Effector CD4-positive, alpha-beta T cell (primary cell): ENCODE measurements around the gene MSI2.

Experiments
- DNase-seq: peaks from one replicate; pipeline ENCODE4 v3.0.0-alpha.2; 2020

Gene MSI2

DNA sequence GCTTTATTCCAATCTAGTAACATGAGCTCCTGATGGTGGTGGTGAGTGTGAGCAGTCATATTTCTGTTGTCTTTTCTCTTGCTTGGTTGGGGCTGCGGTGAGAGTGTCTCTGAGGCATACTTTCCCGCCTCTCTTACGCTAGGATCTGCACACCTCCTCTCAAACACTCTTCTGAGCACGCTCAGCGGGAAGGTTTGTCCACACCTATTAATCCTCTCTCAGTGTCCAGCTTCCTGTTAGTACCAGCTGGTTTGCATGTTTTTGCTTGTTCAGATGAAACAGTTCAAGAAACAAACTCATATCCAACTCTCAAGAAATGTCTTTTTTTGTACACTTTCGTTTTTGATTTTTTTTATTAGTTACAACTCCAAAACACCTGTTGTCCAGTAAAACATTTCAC lies 399.2 kb downstream of the MSI2 start:
- DNase-seq: no peak

DNA sequence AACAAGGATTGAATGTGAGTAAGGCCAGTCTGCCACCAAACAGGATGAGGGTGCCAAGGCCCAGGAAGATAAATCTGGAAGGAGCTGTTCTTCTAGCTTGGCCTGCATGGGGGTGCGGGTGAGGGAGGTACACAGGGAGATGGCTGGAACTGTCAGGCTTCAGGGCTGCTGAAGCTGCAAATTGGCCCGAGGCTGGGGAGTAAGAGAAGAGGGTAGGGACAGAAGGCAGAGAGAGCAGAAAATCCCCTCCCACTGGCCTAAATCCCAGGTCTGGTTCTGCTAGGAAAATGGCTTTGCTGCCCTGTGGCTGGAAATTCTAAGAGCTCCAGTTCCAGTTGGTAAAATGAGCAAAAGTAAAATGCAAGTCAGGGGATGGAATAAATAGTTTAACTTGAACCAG lies 400.9 kb downstream of the MSI2 start:
- DNase-seq: no peak

DNA sequence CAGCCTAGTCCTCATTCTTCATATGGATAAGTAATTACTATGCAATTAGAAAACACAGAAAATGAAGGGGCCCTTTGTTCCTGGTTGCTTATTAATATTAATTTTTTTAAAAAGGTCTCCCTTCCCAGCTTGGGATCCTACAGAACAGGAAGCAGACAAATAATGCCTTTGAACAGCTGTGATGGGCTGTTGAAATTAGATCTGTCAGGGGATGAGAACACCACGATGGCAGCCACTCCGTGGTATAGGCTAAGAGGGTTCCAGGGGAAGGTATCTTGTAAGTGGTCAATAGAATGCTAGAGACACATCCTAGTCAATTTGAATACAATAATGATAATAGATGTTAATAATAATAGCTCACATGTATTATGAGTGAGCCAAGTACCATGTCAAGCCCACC lies 405.7 kb downstream of the MSI2 start:
- no peak for DNase-seq

DNA sequence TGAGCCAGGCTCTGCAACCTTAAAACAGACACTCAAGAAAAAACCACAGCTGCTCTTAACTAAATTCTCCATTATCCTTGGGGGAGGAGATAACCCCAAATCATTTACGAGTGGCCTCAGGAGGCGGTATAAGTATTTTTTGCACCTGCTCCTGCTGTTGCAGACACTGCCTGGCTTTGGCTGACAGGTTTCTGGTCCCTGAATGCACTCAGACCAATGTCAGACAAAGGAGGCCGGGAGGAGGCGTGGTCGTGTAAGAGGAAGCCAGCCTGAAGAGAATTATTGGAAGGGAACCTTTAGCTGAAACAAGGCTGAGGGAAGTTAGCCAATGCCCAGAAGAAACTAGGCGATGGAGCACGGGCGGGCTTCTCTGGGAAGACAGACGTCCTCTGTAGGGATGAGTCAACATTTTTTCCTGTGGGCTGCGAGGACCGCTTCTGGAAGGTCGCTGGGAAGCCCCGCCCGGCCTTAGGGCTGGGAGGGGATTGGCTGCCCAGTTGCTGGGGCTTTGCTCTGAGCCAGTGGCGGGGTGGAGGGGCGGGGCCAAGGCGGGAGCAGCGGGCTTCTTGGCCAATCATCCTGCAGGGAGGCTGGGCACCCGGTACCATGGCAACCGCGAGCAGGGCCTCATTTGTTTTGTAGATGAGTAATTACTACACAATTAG lies 406.5 kb downstream of the MSI2 start:
- DNase-seq: peak; percentile 17

DNA sequence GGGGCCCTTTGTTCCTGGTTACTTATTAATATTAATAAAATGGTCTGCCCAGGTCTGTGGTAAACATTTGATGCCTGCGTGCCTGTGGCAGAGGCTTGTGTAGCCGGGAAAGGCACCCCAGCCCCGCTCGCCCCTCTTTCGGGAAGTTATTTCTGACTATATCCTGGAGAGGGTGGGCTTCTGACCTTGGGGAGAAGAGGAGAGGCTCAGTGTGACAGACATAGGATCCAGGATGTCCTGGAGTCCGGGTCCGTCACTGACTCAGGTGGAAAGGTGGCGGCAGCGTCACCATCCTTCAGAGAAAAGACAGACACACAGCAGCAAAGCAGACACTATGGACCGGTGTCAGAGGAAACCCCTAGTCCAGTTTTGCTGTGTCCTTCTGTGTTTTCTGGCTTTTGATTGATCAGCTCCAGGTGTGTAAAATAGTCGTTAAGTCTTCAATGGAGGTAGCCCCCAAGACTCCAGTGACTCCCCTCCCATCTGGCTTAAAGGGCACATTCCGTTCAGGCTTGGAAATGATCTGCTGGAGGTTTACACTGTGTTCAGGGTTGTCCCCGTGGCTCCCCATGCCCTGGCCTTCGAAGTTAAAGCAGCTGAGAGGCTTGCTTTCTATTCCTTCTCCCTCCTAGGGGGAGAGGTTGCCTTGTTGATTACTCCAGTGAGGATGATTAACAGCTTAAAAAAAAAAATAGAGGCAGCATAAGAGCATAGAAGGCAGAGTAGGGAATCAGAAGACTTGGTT lies 407.2 kb downstream of the MSI2 start:
- DNase-seq: no peak

DNA sequence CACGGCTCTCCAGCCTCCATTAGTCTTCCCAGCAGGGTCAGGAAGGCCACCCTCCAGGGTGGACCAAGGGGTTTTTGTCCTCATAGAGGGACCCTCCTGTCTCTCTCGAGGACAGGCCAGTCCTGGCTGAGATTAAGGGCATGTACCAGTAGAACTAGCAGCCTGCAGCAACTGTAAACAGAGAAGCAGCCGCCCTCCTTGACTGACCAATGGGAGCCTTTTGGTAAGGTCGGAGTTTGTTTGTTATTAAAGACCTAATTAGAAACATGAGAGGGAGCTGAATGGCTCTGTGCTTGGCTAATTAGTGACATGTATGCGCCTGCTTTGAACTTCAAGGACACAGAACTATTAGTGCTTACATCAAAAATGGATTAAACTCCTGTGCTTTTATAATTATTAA lies 408.8 kb downstream of the MSI2 start:
- no peak for DNase-seq

DNA sequence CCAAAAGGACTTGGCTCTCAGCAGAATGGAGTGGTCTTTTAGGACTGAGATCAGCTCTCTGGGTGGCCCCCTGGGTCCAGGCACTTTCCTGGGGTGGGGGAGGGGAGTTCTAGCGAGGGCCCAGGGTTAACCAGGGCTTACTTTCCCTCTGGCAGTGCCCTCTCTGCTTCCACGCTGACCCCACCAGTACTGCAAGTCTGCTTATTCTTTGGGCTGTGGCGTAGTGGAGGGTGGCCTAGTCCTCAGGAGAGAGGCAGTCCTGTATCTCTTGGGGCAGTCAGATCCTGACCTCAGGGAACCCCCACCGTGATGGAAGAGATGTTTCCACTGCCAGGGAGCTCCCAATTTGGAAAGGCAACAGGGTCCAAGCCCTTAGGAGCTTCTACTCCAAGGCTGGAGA lies 409.4 kb downstream of the MSI2 start:
- no peak for DNase-seq

DNA sequence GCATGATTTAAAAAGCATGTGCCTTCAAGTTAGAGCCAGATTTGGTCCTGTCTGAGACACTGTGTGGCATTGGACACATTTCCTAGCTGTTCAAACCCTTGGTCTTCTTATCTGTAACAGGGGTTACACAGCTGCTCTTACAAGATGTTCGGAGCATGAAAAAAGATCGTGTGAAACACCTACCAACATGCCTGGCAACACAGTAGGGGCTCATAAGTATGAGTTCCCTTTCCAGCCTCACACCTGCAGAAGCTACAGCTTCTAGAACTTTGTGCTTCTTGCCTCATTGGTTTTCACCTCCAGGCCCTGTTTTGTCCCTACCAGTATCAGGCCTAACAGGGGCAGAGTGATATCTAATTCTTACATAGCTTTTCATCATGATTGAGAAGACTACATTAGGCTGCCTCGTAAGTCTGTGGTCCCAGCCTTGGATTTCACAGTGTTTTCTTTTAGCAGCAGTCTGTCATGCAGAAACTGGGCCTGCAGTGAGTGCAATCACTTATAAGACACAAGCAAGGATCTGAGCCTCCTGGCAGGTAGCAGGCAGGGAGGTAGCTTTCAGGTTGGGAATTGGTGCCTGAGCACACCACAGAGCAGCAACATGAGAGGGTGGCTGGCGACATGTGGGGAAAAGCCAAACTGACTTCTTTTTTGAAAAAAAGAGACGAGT lies 410.0 kb downstream of the MSI2 start:
- no peak for DNase-seq

DNA sequence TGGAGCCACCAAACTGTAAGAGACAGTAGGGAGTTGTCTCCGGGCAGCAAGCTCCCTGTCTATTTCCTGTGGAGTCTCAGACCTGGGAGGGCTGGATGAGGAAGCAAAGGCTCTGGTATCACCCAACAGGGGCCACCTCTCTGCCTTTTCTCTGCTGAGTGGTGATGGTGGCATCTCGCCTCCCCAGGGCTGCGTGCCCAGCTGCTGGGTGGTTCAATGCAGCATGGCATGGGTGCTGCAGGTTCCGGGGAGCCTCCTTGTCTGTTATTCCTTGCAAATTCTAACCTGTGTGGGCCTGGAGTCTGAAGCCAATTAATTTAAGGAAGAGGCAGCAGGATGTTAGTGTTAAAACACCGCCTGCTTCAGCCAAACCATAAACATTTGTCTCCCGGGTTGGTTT lies 410.6 kb downstream of the MSI2 start:
- DNase-seq: no peak

DNA sequence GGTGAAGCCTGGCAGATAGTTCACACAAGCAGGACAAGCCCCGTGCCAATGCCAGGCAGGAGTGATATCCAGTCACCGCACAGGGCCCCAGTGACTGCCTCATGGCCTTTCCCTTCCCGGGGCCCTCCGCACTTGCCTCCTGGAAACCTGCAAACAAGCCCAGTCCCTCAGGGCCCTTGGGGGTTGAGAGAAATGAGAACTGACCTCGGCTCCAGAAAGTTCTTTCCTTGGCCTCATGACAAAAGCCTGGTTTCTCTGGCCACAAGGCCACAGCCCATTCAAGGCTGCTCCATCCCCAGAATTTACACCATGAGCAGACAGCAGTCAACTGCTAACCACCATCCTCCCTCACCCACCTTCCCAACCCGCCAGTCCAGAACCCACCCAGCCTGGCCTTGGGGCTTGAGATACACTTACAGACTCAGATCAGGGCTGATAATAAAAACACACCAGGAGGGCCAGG lies 411.2 kb downstream of the MSI2 start:
- DNase-seq: no peak

DNA sequence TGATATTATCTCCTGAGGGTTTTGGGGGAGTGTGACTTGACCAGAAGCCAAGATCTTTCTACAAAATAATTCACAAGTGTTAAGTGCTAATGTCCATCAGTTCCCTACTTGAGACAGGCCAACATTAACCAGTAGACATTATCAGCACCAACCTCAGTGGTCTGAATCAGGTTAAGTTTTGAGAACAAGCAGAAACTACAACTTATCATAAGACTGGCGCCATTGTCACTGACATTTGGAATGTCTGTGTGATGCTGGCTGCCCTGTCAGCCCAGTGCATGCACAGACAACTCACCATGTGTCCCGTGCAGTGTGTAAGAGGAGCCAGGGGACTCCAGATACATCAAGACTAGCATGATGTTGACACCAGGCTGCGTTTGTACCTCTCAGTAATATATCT lies 412.0 kb downstream of the MSI2 start:
- no peak for DNase-seq

DNA sequence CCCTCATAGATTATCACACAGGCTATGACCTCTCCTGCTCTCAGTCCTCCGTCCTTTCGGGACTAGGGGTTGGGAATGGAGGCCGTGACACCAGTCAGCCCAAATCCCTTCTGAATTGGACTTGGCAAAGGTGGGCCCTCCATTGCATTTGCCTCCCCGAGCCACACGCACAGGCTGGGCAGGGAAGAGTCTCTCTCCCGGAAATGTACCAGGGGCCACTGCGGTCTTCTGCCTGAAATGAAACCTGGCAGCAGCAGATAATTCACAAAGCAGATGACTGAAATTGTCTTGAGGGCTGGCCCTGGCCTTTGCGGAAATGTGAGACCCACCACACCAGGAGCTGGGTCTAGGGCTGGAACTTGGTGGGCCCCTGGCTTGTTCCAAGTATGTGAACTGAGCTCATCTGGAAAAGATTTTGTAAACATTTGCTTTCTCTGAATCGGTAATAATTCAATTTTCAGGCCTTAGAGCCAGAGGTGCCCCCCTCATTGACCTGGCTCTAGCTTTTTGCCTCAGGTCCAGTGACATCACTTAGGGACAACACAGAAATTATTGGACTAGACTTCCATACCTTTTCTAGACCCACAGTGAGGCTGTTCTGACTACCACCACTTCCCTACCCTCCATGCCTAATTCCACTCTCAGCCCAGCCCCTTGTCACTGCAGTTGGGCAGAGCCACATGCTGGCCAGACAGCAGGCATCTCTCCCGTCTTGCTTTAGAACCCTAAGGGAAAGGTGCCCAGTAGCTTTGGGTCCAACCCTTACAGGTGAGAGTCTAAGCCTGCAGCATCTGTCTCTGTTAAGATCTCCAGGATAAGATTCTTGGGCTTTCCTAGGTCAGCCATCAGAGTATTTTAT lies 413.6 kb downstream of the MSI2 start:
- no peak for DNase-seq

DNA sequence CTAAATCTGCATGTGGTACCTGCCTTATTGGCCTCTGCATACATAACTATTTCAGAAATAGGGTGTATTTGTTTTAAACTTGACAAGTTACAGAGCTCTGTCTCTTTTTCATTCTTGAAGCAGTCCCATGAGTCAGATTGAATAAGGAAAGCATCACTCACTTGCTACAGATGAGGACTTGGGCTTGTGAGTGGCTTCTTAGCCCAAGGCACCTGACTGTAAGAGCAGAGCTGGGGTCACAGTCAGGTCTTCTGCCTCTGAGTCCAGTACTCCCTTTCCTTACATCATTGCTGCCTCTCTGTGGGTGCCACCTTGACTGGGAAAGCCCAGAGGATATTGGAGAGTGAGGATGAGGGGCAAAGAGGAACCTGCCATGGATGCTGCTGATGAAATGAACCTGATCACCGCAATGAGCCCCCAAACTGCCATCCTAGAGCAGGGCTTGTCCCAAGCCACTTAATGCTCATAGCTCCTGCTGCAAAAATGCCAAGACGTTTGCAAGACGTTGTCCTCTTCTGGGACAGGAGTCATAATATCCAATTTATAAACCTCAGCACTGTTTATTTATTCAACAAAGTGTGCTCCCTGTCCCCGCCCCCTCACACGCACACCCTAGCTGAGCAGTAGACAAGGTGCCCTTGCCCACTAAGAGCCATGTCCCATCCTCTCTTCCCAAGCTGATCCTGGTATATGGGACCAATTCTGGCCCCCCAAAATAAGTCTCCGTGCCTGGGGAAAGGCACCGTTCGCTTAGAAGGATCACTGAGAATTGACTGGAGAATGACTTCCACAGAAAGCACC lies 414.6 kb downstream of the MSI2 start:
- DNase-seq: no peak

DNA sequence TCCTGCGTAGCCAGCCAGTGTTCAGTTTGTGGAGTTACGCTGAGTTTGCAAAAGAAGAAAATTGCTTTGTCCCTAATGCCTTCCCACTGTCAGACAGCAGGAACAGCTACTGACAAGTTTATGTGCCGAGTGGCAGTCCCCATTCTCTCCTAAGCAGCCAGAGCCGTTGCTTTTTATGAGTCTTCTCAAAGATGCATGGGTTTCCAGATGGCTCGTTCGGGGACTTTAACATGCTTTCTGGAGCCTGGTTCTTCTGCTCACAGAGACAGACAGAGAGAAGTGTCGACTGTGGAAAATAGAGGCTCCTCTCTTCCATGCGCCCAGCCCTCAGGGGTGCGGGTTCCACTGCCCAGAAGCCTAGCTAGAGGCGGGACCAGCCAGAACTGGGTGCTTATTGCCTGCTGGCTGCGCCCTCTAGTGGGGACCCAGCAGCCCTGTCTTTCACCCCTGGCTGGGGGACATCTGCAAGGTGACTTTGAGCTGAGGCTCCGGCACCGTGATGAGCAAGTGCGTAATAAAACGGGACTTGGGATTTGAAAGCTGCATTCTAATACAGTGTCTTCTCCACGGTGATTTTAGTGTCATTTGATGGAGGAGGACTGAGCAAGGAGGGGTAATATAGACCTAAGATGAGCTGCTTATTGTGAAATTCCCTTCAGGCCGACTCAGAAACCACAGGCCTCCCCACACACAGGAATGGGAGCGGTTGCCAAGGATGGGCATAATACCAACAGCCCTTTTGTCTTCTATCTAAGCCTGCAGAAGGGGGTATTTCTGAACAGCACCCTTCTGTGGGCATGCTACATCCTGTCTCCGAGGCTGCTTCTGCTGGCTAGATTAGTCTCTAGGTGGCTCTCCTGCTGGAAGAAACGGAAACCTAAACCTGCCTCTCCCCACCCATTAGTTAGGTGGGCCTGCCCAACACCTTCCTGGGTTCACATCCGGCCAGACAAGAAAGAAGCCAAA lies 415.6 kb downstream of the MSI2 start:
- DNase-seq: peak; percentile 49

DNA sequence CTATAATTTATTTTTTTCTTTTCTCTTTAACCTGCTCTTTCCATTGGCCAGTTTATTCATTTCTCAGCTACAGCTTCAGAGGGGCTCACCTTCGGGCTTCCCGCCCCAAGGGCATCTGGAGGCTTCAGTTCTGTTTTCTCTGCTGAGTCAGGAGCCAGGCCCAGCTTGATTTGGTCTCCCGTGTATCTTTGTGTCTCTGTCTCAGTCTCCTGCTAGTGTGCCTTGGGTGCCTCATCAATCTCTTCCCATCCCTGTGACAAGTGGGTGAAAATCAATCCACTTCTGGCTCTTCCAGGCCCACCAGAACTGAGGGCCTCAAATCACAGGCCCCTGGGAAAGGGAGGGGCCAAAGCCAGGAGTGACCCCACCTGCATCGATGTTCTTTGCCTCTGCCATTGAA lies 416.6 kb downstream of the MSI2 start:
- DNase-seq: no peak

DNA sequence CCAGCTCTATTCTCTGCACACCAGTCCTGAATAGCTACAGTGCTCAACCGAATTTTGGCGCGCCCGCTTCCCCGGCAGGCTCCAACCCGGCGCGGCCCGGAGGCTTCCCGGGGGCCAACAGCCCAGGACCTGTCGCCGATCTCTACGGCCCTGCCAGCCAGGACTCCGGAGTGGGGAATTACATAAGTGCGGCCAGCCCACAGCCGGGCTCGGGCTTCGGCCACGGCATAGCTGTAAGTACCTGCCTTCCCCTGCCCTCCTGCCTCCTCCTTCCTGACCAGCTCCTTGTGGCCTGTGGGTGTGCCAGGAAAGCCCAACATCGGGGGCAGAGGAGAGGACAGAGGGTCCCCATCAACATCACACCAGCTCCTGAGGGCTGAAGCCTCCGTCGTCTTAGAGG lies 418.6 kb downstream of the MSI2 start:
- no peak for DNase-seq

DNA sequence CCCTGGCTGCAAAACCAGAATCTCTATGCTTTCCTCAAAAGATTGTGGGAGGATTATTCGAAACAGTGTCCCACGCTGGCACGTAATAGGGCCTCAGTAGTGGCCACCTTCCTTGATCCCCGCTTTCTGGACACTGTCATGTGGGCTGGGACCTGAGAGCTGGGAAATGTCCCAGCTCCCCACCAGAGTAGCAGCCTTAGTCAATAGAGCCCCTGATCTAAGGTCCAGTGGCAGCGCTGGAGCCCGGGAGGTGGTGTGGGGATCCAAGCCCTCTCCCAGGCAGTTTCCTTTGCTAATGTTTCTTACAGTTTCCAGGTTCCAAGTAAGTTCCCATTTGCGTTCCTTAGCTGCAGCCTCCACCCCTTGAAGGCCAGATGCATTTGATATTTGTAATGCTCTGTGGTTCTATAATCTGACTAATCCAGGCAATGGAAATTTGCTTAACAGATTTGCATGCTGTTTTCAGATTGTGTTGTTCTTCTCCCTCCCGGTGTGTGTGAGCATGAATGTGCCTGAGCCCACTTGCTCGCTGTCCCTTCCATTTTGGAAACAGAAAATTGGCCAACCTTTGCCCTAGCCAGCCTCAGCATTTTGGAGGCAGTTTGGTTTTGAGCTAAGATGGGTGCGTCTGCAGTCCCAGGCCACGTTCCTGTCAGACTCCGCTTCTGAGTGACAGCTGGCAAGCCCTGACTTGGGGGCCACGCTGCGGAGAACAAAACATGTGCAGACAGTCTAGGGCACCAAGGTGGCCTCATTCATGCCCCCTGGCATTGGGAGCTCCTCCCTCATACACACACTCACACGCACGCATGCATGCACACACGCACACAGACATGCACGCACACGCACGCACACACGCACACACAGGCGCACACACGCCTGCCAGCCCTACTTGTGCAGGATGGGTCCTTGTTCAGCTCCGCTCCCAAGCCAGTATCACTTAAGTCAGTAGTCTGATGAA lies 419.4 kb downstream of the MSI2 start:
- DNase-seq: no peak

DNA sequence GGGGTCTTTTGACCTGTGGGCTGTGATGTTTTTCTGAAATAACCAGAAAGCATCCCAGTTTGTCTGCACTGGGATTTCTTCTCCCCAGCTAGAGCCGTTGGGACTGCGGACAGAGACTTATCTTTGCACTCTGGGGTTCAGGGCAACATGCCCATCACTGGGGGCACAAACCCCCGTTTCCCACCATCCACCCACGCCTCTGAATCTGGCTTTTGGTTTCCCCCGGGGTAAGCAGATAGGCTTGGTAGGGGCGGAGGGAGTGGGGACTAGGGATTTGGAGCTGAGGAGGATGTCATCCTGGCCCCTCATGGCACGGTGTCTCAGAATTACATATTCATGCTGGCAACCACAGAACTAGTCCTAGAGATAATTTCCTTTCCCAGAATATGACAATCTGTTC lies 420.2 kb downstream of the MSI2 start:
- no peak for DNase-seq

DNA sequence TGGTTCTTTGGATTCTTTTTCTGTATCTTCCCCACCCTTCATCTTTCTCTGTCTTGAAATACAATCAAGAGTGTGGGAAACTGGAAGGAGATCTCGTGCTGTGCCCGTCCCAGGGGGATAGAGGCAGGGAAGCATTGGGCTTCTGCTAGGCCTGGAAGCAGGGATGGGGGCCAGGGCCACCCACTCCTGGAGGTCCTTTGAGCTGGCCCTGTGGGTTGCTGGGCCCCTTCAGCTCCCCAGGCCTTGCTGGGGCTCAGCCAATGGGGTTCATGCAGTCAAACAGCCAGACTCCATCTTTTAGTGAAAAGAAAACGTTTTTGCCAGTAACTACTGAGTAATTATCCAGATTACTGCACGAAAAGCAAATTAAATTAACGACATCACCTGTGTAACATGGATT lies 421.0 kb downstream of the MSI2 start:
- no peak for DNase-seq

DNA sequence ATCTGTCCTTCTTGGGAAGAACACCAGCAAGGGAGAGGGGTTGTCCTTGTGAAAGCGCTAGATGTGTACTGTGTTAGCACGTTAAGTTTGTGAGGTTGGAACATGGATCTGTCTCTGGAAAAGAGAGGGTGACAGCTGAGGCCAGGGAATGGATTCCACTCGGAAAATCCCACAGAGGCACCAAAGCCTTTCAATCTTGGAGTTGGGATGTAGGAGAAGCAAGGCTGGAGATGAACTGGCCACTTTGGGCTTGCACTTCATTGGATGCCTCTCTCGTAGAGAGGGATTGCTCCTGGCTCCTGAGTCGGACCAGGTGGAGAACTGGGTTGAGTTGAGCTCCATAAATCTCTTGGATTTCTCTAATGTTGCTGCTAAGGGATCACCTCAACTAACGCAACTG lies 421.5 kb downstream of the MSI2 start:
- no peak for DNase-seq
